Measurements from ENCODE around the gene CHD9. TPM values are rescaled to one million over a fixed set of nuclear protein-coding genes. Genes with fewer than 3 reads are reported as not detected.
"Not testable (repeated sequence)": the region's sequence is repeated elsewhere in the genome, so short reads cannot be mapped to it uniquely, and the experiment has no call there.

Gene CHD9
- polyA plus RNA-seq, 3 donors = 49.0 to 64.4 (median 62.8) TPM

- no peak for DNase-seq
Observed at GRCh38 chr16:53045341-53046220, 9.2 kb upstream of the CHD9 start.

GRCh38 chr16:53047515-53047914 is 7.3 kb upstream of the CHD9 start:
- not testable (repeated sequence) for DNase-seq

GRCh38 chr16:53048139-53048915 is 6.5 kb upstream of the CHD9 start:
- DNase-seq = no peak

- DNase-seq = not testable (repeated sequence)
Observed at GRCh38 chr16:53051255-53051654, 3.5 kb upstream of the CHD9 start.

GRCh38 chr16:53052519-53053501 is 2.0 kb upstream of the CHD9 start, which contains the start of gene CHD9NB:
Gene CHD9NB (minus strand): TSS chr16:53052897. CDS start chr16:53044158, 8,739 bp downstream.
- no peak for DNase-seq

GRCh38 chr16:53053967-53054669 is 673 bp upstream of the CHD9 start:
- DNase-seq = no peak

- no peak for DNase-seq
Observed at GRCh38 chr16:53055541-53056391, 975 bp downstream of the CHD9 start.

- DNase-seq = no peak
Observed at GRCh38 chr16:53056392-53056881, 1.6 kb downstream of the CHD9 start.

GRCh38 chr16:53057658-53058057 is 2.9 kb downstream of the CHD9 start:
- no peak for DNase-seq

GRCh38 chr16:53058441-53058840 is 3.6 kb downstream of the CHD9 start:
- no peak for DNase-seq

- DNase-seq = no peak
Observed at GRCh38 chr16:53058882-53059281, 4.1 kb downstream of the CHD9 start.

GRCh38 chr16:53059672-53060071 is 4.9 kb downstream of the CHD9 start:
- no peak for DNase-seq

GRCh38 chr16:53061256-53061655 is 6.5 kb downstream of the CHD9 start:
- DNase-seq = no peak

GRCh38 chr16:53061701-53062159 is 6.9 kb downstream of the CHD9 start:
- DNase-seq = no peak

- no peak for DNase-seq
Observed at GRCh38 chr16:53064081-53064578, 9.3 kb downstream of the CHD9 start.

- no peak for DNase-seq
Observed at GRCh38 chr16:53065461-53066061, 10.8 kb downstream of the CHD9 start.

GRCh38 chr16:53067675-53068074 is 12.9 kb downstream of the CHD9 start:
- no peak for DNase-seq

GRCh38 chr16:53068423-53068833 is 13.6 kb downstream of the CHD9 start:
- DNase-seq = no peak

- no peak for DNase-seq
Observed at GRCh38 chr16:53069772-53070171, 15.0 kb downstream of the CHD9 start.
